Measurements from ENCODE around the gene CDC27. TPM values are rescaled to one million over a fixed set of nuclear protein-coding genes. Genes with fewer than 3 reads are reported as not detected.

The CDC27 gene
- total and polyA plus RNA-seq, 2 donors (not counting 1 experiment from before 2014, with no cell fraction given): 106 to 137 TPM

DNA sequence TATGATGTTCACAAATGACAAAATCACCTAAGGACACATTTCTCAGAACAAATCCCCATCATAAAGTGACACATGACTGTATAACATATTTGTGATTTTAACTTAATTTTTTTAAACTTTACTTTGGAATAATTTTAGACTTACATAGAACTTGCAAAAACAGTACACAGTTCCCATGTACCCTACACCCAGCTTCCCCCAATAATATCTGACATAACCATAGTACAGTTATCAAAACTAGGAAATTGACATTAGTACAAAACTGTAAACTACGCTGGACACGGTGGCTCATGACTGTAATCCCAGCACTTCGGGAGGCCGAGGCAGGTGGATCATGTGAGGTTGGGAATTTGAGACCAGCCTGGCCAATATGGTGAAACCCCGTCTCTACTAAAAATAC is 24.8 kb downstream of the CDC27 start:
- Histone ChIP-seq H3K27me3 (ENCODE audit: control insufficient read depth, insufficient read depth, low read length) (no peaks in the 10 kb centered on the region), H3K79me2 (ENCODE audit: control insufficient read depth, insufficient read depth, low read length) (peaks cover 11% of the 10 kb centered on the region), H3K36me3 (ENCODE audit: control insufficient read depth, insufficient read depth, low read length) (peaks cover 9% of the 10 kb centered on the region), H3K27ac (ENCODE audit: insufficient read depth, low read length) (no peak overlapping the region), H3K9me3 (ENCODE audit: control insufficient read depth, insufficient read depth, low read depth, low read length) (no peaks in the 10 kb centered on the region), H4K20me1 (ENCODE audit: control insufficient read depth, extremely low read depth, insufficient read depth, low read length) (no peaks in the 10 kb centered on the region), H3K9ac (ENCODE audit: insufficient read depth, low read length) (no peak overlapping the region), H3K4me1 (ENCODE audit: control insufficient read depth, extremely low read depth, insufficient read depth, low read length) (no peaks in the 10 kb centered on the region), H2AFZ (ENCODE audit: low read length) (no peak overlapping the region), H3K4me3 (replicated peaks in 1 of 4; ENCODE audit: control extremely low read depth in 1 of 4, insufficient read depth in 1 of 4, low read depth in 3 of 4, low read length in 4 of 4) (no peak overlapping the region), H3K4me2 (ENCODE audit: extremely low read depth, insufficient read depth, low read length) (no peak overlapping the region)
- TF ChIP-seq EZH2 (IDR thresholded peaks at IDR 0.05; ENCODE audit: low read length, missing control alignments): no peak
- no peak for DNase-seq (ENCODE audit: low read depth in 2 of 2)

DNA sequence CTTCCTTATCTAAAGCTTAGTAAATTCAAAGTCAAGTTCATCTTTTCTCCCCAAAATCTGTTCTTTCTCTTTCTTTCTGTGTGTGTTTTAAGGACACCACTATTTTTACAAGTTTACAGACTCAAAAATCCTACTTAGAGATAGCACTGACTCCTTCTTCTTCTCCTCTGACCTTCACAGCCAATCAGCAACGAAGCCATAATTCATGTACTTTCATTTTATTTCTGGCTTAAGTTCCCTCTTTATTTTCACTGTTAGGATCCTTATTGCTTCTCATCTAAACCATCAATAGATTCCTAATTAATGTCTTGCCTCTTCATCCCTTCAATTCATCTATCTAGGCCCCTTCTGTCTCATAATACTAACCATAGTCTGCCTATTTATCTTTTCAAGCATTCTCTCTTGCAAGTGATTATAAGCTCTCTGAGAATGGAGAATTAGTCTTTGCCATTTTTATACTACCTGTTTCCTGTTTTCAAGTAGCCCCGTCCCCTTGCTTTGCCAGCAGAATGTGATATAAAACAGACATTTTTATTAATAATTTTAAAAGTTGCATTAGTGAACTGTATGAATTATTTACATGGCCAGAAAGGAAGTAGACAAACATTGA is 27.0 kb downstream of the CDC27 start:
- H3K9ac ChIP-seq (ENCODE audit: insufficient read depth, low read length): no peak overlapping the region
- no peak for TF ChIP-seq EZH2 (IDR thresholded peaks at IDR 0.05; ENCODE audit: low read length, missing control alignments)
- TF ChIP-seq, protein P1, sequence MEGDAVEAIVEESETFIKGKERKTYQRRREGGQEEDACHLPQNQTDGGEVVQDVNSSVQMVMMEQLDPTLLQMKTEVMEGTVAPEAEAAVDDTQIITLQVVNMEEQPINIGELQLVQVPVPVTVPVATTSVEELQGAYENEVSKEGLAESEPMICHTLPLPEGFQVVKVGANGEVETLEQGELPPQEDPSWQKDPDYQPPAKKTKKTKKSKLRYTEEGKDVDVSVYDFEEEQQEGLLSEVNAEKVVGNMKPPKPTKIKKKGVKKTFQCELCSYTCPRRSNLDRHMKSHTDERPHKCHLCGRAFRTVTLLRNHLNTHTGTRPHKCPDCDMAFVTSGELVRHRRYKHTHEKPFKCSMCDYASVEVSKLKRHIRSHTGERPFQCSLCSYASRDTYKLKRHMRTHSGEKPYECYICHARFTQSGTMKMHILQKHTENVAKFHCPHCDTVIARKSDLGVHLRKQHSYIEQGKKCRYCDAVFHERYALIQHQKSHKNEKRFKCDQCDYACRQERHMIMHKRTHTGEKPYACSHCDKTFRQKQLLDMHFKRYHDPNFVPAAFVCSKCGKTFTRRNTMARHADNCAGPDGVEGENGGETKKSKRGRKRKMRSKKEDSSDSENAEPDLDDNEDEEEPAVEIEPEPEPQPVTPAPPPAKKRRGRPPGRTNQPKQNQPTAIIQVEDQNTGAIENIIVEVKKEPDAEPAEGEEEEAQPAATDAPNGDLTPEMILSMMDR (conservative IDR thresholded peaks at IDR 0.05 in 1 of 2, IDR thresholded peaks at IDR 0.05 in 1 of 2; ENCODE audit: low read depth in 1 of 2, low read length in 2 of 2): no peak
- no peak overlapping the region for H3K27ac ChIP-seq (ENCODE audit: insufficient read depth, low read length)
- H3K4me1 ChIP-seq (ENCODE audit: control insufficient read depth, extremely low read depth, insufficient read depth, low read length): no peaks in the 10 kb centered on the region
- no peak overlapping the region for H3K4me2 ChIP-seq (ENCODE audit: extremely low read depth, insufficient read depth, low read length)
- no peaks in the 10 kb centered on the region for H3K27me3 ChIP-seq (ENCODE audit: control insufficient read depth, insufficient read depth, low read length)
- H2AFZ ChIP-seq (ENCODE audit: low read length): no peak overlapping the region
- DNase-seq (ENCODE audit: low read depth in 2 of 2): no peak
- peaks cover 7% of the 10 kb centered on the region for H3K36me3 ChIP-seq (ENCODE audit: control insufficient read depth, insufficient read depth, low read length)
- H3K4me3 ChIP-seq (replicated peaks in 1 of 4; ENCODE audit: control extremely low read depth in 1 of 4, insufficient read depth in 1 of 4, low read depth in 3 of 4, low read length in 4 of 4): no peak overlapping the region
- H4K20me1 ChIP-seq (ENCODE audit: control insufficient read depth, extremely low read depth, insufficient read depth, low read length): no peaks in the 10 kb centered on the region
- H3K79me2 ChIP-seq (ENCODE audit: control insufficient read depth, insufficient read depth, low read length): peaks cover 5% of the 10 kb centered on the region
- H3K9me3 ChIP-seq (ENCODE audit: control insufficient read depth, insufficient read depth, low read depth, low read length): no peaks in the 10 kb centered on the region

DNA sequence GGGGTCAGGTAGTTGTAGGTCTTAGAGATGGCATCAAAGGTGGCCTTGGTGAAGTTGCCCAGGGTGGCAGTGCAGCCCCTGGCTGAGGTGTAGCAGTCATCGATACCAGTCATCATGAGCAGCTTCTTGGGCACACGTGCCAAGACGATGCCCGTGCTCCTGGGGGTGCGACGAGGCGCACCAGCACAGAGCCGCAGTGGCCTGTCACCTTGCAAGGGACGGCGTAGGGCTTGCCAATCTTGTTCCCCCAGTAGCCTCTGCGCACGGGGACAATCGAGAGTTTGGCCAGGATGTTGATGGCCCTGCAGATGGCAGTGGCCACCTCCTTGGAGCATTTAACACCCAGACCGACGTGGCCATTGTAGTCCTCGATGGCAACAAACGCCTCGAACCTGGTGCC is 29.8 kb downstream of the CDC27 start:
- H3K4me2 ChIP-seq (ENCODE audit: extremely low read depth, insufficient read depth, low read length): no peak overlapping the region
- H3K9me3 ChIP-seq (ENCODE audit: control insufficient read depth, insufficient read depth, low read depth, low read length): no peaks in the 10 kb centered on the region
- H3K4me3 ChIP-seq (replicated peaks in 1 of 4; ENCODE audit: control extremely low read depth in 1 of 4, insufficient read depth in 1 of 4, low read depth in 3 of 4, low read length in 4 of 4): no peak overlapping the region
- no peak overlapping the region for H3K9ac ChIP-seq (ENCODE audit: insufficient read depth, low read length)
- H3K27ac ChIP-seq (ENCODE audit: insufficient read depth, low read length): no peak overlapping the region
- no peaks in the 10 kb centered on the region for H4K20me1 ChIP-seq (ENCODE audit: control insufficient read depth, extremely low read depth, insufficient read depth, low read length)
- H3K27me3 ChIP-seq (ENCODE audit: control insufficient read depth, insufficient read depth, low read length): no peaks in the 10 kb centered on the region
- H3K36me3 ChIP-seq (ENCODE audit: control insufficient read depth, insufficient read depth, low read length): peaks cover 7% of the 10 kb centered on the region
- no peak overlapping the region for H2AFZ ChIP-seq (ENCODE audit: low read length)
- no peak for DNase-seq (ENCODE audit: low read depth in 2 of 2)
- TF ChIP-seq, protein P1 (conservative IDR thresholded peaks at IDR 0.05 in 1 of 2, IDR thresholded peaks at IDR 0.05 in 1 of 2; ENCODE audit: low read depth in 1 of 2, low read length in 2 of 2): no peak
- TF ChIP-seq EZH2 (IDR thresholded peaks at IDR 0.05; ENCODE audit: low read length, missing control alignments): no peak
- no peaks in the 10 kb centered on the region for H3K4me1 ChIP-seq (ENCODE audit: control insufficient read depth, extremely low read depth, insufficient read depth, low read length)
- peaks cover 3% of the 10 kb centered on the region for H3K79me2 ChIP-seq (ENCODE audit: control insufficient read depth, insufficient read depth, low read length)
